ENCODE measurements around the gene SORD.

GRCh38 chr15:45116482-45117307 lies 93.7 kb downstream of the SORD start:
- TF ChIP-seq CTCF (IDR thresholded peaks at IDR 0.05) = no peak
- no peak for TF ChIP-seq POLR2A (IDR thresholded peaks at IDR 0.05)
